Cardiac fibroblast (primary cell): Measurements from ENCODE around the gene ATF6B.

Source experiments
- DNase-seq, 2 donors: peaks; one replicate each; pipeline versions ENCODE4 v3.0.0 to v3.0.0-alpha.2; 2010; ENCODE audit warnings: low read depth in 2 of 2
- H3K4me3 ChIP-seq, 2 donors: replicated peaks in 1 of 2; 1 replicate in 1 of 2; 2 replicates in 1 of 2; pipeline ENCODE4 v1.5.1; 2011; ENCODE audit warnings: low read depth in 2 of 2, low read length in 2 of 2, mild to moderate bottlenecking in 2 of 2, moderate library complexity in 1 of 2
- TF ChIP-seq, protein P1 (sequence below): IDR thresholded peaks from one replicate; pipeline ENCODE4 v1.5.1; 2011; ENCODE audit warnings: low read depth, mild to moderate bottlenecking, low read length, inconsistent platforms

Gene ATF6B

DNA sequence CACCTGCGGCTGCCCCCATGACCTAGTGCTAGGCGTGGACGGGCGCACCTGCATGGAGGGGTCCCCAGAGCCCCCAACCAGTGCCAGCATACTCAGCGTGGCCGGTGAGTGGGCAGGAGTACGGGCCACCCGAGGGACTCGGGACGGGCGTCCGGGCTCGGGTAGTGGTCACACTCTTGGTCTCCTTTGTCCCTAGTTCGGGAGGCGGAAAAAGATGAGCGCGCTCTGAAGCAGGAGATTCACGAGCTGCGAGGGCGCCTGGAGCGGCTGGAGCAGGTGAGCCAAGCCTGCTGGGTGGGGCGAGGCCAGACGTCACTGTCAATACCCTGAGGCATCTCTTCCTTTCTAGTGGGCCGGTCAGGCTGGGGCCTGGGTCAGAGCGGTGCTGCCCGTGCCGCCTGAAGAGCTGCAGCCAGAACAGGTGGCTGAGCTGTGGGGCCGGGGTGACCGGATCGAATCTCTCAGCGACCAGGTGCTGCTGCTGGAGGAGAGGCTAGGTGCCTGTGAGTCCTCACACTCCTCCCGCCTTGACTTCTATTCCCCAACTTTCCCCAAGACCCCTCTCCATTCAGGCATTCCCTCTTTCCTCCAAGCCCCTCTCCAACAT, 39.2 kb upstream of the ATF6B start:
- no peak overlapping the region for H3K4me3 ChIP-seq
- TF ChIP-seq, protein P1, sequence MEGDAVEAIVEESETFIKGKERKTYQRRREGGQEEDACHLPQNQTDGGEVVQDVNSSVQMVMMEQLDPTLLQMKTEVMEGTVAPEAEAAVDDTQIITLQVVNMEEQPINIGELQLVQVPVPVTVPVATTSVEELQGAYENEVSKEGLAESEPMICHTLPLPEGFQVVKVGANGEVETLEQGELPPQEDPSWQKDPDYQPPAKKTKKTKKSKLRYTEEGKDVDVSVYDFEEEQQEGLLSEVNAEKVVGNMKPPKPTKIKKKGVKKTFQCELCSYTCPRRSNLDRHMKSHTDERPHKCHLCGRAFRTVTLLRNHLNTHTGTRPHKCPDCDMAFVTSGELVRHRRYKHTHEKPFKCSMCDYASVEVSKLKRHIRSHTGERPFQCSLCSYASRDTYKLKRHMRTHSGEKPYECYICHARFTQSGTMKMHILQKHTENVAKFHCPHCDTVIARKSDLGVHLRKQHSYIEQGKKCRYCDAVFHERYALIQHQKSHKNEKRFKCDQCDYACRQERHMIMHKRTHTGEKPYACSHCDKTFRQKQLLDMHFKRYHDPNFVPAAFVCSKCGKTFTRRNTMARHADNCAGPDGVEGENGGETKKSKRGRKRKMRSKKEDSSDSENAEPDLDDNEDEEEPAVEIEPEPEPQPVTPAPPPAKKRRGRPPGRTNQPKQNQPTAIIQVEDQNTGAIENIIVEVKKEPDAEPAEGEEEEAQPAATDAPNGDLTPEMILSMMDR = no peak
- DNase-seq = no peak

- TF ChIP-seq, protein P1 = no peak
- DNase-seq = no peak
- H3K4me3 ChIP-seq = no peak overlapping the region
Measured at GRCh38 chr6:32166411-32167061, 38.5 kb upstream of the ATF6B start.

GRCh38 chr6:32164295-32164694, 36.2 kb upstream of the ATF6B start, which contains the start of gene EGFL8:
TSS of gene EGFL8 (plus strand) at chr6:32164595. CDS start at chr6:32166166, 1,571 bp downstream.
- TF ChIP-seq, protein P1 = no peak
- no peak for DNase-seq
- H3K4me3 ChIP-seq = no peak within 1 kb of the TSS

DNA sequence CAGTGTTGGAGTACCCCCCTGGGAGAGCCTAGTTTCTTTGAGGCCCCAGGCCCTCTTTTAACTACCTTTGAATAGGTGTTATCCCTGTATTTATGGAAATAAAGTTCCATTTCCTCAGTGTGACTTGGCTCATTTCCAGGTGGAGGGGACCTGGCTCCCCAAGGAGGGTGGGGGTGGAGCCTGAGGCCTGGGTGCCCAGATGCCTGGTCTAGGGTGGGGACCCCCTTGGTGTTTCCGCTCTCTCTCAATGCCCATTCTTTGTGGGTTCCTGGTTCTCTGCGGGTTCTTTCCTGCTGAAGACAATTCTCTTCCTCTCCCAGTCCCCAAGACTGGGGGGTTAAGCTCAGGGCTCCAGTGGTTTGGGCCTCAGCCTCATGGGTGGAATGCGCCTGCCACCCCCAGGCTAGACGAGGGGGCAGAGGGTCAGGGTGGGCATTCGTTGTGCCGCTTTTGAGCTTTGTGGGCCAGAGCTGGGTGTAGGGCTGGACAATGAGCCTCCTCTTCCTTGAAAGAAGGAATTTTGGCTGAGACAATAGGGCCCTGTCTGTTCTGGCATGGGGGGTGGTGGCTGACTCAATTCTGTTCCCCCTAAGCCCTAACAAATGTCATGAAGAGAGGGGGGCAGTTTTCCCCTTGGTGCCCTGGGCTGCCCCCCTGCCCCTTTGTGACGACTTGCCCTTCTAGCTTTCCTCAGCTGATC, 35.7 kb upstream of the ATF6B start:
- TF ChIP-seq, protein P1 = no peak
- no peak for DNase-seq
- no peak overlapping the region for H3K4me3 ChIP-seq

- H3K4me3 ChIP-seq = no peak overlapping the region
- TF ChIP-seq, protein P1 = no peak
- no peak for DNase-seq
Measured at GRCh38 chr6:32158052-32158451, 30.0 kb upstream of the ATF6B start.

- TF ChIP-seq, protein P1 = no peak
- H3K4me3 ChIP-seq = no peak overlapping the region
- DNase-seq = no peak
Measured at GRCh38 chr6:32156891-32157290, 28.8 kb upstream of the ATF6B start.
